ENCODE data around the gene KRTAP6-2.

Gene KRTAP6-2

DNA sequence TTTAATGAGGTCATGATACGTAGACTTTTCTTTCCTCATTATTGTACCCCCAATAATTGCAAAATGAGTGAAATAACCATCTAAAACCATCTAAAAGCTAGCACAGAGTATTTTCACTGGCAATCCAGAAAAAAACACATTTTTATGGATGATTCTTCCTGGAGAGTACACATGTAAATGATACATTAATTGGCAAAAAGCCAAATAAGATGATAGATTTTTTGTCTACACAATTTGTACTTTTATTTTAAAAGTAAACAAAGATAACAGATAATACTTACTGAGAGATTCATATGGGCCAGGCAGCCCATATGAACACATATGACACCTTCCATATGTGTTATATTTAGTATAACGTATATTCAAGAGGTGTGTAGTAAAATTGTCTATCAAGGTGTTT is 35.1 kb downstream of the KRTAP6-2 start:
- FAIRE-seq = no peak

DNA sequence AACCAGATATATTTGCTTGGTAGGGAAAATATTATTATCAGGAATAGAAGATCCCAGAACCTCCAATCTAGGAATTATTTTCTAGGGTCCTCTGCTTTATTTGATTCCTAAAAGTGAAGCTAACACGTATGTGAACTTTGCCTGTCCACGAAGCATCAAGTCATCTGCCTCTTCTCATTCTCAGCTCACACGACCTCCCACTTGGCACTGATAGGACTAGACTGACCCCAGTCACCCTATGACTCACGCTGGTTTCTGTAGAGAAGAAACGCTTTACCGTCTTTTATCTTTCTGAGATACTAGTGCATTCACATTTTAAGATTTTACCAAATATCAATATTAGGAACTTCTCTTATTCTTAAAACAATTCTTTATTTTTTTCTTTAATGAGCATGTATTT is 35.6 kb downstream of the KRTAP6-2 start:
- FAIRE-seq = no peak

DNA sequence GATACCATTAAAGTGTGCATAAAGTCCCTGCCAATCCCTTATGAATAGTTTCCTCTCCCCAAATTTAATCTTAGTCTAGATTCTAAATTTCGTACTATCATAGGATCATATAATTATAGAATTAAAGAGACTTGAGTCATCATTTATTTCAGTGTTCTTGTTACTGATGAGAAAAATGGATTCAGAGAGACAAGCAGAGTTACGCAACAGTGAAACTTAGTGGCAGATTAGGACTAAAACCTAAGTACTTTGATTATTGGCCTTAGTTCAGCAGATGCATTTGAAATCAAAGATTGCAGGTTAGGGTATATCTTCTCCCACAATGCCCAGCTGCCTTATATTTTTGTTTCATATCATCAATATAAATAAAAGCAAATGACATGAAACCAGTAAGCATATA is 36.7 kb downstream of the KRTAP6-2 start:
- no peak for FAIRE-seq

DNA sequence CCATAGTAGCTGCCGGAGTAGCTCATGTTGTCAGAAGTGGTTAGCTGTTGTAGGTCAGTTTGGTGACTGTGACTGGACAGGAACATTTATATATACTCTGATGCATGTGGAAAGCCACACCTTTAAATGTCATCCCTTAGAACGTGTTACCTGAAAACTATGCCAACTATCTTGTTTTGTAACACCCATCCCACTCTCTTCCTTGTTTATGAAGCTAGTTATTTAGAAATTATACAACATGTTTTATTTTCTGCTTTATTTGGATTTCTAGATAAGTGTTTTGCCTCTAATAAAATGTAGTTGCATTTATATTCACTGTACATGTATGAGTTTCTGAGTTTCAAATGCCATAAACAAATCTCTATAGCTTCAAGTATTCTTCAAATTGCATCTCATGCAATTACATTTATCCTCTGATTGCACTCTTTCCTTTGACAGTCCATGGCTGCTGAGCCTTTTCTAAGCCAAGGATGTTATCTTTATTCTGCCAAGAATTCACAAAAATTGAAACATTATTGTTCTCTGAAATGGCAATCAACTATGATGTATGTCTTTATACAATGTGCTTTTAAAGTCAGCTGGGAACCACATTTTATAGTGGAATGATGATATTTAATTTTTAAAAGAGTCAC is 37.3 kb downstream of the KRTAP6-2 start, which contains the start of gene KRTAP19-7:
Gene KRTAP19-7, minus strand, starts transcription at position 51 of the 632 bp plus-strand sequence. Its CDS starts 25 bp downstream, at position 26.
- no peak for FAIRE-seq

DNA sequence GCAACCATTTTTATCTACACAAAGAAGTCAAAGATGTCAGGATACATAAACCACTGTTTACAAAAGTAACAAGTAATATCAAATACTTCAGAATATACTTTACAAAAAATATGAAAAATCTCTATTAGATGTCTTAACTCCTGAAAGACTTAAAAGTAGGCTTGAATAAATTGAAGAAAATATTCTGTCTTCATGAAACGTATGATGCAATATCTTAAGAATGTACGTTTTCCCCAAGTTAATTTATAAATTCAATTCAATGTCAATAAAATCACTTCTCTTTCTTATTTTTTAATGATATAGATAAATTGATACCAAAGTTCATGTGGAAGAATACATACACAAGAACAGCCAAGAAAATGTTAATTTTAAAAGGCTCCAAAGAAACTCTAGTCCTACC is 43.6 kb downstream of the KRTAP6-2 start:
- no peak for FAIRE-seq

DNA sequence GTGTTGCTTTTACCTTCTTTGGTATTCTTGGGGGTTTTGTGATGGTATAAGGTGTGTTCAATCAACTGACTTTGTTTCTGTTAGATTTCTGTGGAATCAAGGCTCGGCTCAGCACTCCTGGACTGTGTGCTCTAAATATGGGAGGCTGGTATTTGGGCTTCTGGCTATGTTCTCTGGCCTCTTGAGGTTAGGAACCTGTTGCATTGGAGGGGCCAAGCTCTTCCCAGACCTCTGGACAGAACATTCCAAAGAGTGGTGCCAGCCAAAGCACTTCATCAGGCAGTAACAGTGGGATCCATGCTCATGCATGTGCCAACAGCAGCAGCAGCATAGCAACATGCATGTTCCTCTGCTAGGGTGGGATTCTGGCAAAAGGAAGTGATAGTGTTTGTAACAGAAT is 45.9 kb downstream of the KRTAP6-2 start:
- FAIRE-seq = no peak
